Retina (tissue), 1 donor: ENCODE measurements around the gene SPART.

Source experiments
- DNase-seq: peaks from one replicate; pipeline ENCODE4 v3.0.0-alpha.2; 2016

The SPART gene

GRCh38 chr13:36346222-36347083 lies at the start of gene SPART:
Gene SPART, minus strand, starts transcription at chr13:36346394. Its CDS starts 10,564 bp downstream, at chr13:36335830.
- DNase-seq: peak; percentile 96

- DNase-seq: no peak
Observed at GRCh38 chr13:36395280-36395679, 49.1 kb upstream of the SPART start.

DNA sequence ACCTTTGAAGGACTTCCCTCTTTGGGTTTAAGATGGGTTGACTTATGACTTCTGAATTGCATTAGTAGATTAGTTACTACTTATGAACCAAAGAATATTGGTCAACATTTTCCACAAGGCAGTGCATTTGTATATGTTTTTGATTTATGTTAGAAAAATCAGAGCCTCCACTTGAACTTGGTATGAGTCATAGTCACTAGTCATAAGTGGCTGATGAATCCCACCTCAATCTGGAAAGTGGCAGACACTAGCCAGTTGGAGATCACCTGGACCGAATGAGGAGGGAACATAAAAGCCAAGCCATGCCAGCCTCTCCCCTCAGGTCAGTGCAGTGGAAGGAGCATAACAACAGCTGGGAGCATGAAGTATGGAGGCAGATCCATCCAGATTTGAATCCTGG lies 39.3 kb upstream of the SPART start:
- DNase-seq: no peak

DNA sequence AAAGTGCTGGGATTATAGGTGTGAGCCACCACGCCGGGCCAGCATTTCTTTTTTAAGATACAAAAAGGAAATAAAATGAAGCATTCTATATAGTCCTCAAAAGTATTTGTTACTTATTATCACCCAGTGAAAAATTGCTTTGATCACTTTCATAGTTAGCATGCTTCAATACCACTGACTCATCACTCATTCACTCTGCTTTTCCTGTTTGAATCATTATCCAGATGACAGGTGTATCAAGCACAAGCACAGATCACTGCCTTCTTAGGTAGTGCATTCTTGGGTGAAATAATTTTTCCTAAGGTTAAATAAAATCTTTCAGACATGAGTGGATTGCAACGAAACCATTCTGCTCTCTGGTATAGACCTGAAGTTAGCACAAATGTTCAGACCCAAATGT lies 35.8 kb upstream of the SPART start:
- no peak for DNase-seq

DNA sequence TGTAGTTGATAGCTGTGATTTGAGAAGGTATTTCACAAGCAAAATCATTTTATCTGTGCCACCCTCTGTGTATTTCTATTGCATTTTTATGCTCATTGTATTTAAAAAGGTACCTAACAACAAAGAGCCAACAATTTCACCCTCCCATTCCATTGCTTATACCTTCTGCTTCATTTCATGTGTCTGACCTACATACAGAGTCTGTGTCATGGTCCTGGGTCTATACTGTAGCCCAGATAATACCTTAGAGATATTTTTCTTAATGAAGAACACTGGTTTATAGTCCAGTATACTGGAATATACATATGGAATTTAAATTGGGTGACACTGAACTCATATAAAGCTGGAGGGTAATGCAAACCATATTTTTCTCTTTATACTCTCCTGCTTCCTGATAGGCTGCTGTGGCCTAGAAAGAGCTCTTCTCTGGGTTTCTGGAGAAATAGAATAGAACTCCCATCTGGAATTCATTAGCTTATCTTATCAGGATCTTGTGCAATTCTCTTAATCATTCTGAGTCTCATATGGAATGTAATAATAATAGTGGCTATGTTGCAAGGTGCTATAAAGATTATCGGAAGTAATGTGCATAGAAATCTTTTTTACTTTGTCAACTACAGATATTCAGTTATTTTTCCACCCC lies 31.8 kb upstream of the SPART start:
- DNase-seq: peak; percentile 5

GRCh38 chr13:36374063-36374462 lies 27.9 kb upstream of the SPART start:
- no peak for DNase-seq

- no peak for DNase-seq
Observed at GRCh38 chr13:36371185-36371584, 25.0 kb upstream of the SPART start.

DNA sequence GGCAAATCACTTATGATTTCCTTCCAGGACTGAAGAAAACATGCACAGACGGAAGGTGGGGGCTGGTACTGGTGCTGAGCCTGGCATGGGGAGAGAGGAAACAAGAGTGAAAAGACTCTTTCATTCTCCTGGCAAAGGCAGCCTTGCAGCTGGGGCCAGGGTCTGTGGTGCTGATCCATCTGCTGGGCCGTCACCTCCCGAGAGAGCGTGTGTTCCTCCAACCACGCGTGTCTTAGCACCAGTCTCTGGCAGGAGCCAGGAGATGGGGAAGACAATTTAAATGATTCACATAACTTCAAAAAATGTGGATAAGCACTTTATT lies 23.9 kb upstream of the SPART start:
- no peak for DNase-seq

DNA sequence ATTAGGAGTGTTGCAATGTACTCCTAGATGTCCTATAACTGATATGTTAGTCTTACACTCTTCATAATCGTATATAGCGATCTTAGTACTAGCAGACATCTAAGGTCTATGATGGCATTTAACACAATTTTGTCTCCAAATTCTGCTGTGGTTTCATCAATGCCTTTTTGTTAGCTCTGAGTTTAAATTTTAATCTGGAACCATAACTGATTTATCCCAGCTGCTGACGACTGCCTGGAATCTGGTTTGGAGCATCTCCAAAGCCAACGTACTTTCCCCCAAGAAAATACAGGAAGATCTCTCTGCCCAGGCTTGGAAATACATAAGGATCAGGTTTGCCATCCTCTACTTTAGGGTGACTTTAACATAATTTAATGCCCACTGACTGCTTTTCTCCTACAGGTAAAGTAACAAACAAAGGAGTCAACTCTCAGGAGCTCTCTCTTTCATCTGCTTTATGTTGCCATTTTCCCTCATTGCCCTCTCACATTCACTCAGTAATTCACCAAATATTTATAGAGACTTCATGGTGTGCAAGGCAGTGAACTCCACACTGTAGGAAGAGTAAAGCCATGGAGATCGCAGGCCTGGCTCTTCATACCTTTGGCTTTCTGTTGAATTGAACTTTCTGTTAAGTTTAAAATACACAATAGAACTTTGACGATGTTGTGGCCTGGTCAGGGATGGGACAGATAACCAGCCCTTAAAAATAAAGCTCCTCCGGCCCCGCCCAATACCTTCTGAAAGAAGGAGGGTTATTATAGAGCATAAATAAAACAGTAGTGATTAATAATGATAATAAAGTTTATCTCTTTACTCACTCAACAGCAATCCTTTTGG lies 23.3 kb upstream of the SPART start:
- no peak for DNase-seq

DNA sequence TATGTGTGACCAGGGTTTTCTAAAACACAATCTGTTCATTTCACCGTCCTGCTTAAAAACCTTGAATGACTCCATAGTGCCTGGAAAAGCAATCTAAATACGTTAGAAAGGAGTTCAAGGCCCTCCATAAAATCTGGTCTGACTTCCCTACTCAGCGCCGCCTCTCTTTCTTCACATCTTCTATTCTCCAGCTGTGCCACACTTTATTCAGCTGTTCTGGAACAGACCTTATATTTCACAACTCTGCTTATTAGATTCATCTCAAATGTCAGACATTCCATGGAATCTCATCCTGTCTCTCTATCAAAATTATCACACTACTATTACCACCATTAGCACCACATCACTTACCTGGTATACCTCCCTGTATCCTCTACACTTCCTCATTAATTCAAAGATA lies 19.8 kb upstream of the SPART start:
- DNase-seq: no peak

- DNase-seq: no peak
Observed at GRCh38 chr13:36363366-36363863, 17.2 kb upstream of the SPART start.

DNA sequence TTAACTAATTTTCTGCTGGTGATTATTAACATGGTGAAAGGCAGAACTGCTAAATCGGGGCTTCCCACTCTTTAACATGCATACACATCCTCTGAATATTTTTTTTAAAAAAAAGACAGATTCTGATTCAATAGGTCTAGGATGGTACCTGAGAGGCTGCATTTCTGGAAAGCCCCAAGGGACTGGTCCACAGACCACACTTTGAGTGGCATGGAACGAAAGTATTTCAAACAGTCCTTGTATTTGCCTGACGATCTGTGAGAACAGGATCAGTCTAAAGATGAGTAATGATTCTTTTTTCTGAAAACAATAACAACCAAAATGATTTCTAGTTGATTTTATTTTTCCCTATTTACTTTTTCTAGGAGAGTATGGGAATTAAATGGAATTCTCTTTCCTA lies 16.7 kb upstream of the SPART start:
- no peak for DNase-seq

DNA sequence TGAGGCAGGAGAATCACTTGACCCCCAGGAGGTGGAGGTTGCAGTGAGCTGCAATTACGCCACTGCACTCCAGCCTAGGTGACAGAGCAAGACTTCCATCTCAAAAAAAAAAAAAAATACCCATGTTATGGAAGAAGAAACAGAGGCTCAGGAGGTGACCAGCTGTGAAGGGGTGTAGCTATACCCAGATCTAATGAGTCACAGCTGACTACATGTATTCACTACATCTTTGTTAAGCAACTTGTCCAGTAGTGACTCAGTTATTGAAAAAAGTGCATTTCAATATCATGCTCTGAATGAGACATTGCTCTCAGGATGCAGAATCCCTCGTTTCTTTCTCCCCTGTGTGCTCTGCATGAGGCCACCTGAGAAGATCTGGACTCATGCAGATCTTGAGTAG lies 16.1 kb upstream of the SPART start:
- no peak for DNase-seq

DNA sequence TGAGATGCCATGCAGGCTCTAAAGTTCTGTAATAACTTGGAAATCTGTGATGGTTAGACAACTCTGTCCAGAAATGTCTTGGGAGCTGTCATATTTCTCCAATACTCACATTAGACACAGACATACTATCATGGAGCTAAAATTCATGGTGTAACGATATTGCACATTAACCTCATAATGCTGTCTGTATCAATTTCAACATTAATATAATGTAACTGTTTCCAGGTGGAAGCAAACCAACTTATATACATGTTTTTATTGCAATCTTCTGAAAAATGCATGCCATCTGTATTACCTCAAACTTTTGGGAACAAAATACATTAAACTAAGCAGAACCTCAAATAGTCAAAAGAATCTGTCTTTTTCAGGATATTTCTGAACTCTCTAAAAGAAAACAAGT lies 14.7 kb upstream of the SPART start:
- no peak for DNase-seq

DNA sequence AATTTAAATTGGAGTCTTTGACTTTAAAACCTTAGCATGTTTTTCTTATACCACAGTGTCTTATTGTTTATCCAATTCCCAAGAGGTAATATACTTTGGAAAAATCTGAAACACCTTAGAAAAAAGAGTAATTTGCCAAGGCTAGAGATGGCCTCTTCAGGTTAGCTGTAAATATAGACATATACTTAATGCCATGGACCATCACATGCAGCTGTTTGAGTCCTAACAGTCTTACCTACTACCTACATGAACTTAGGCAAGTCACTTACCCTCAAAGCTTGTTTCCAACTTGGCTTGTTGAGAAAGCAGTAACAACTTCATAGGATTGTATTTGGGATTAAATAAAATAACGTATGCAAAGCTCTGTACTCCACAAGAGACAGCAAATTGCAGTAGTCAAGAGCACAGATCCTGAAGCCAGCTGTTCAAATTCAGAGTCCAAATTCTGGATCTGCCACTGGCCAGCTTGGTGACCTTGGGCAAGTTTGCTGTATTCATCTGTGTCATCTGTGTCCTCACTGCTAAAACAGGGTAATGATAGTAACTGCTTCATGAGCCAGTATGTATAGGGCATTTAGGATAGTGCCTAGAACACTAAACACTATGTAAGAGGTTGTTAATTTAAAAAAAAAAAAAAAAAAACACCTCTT lies 13.2 kb upstream of the SPART start:
- no peak for DNase-seq

- DNase-seq: no peak
Observed at GRCh38 chr13:36358175-36358718, 12.1 kb upstream of the SPART start.

- no peak for DNase-seq
Observed at GRCh38 chr13:36357692-36358091, 11.5 kb upstream of the SPART start.

- DNase-seq: no peak
Observed at GRCh38 chr13:36357231-36357630, 11.0 kb upstream of the SPART start.

- no peak for DNase-seq
Observed at GRCh38 chr13:36356058-36356457, 9.9 kb upstream of the SPART start.

DNA sequence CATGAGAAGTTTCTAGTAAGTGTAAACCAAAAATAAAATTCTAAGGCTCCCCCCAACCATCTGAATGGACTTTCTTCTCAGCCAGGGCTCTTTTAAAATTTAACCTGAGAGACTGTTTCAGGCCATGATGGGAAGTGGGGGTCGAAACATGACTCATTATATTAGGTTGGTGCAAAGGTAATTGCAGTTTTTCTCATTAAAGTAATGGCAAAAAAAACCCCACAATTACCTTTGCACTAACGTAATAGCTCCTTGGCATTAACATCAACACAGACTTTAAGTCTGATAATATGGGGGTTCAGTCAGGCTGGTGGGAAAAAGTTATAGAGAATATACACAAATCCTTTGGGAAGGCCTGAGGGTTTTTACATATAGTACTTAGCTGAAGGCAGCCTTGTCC lies 9.4 kb upstream of the SPART start:
- DNase-seq: no peak

DNA sequence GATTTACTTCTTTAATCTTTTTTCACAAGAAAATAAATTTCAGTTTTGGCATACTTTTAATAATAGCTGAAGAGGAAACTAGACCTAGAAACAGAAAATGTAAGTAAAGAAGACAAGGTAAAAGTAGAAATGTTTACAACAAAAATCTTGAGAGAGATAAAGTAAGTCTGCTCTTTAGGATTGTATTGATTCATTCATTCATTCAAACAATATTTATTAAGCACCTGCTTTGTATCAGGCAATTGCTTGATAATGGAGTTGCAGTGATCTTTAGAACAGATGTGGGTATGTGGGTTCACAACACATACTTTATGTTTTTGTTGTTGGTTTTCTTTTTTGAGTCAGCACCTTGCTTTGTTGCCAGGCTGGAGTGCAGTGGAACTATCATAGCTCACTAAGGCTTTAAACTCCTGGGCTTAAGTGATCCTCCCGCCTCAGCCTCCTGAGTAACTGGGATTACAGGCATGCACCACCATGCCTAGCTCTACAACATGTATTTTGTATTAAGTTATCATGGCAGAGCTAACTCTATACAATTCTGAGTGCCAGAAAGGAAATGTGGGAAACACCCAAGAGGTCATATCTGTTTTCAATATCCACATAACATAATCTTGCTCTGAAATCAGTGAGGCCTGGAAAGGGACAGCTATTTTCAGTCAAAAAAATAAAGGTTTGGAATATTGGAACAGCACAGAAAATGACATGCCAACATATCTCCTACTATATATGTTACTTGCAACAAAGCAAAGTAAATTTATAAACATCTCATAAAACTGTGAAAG lies 8.8 kb upstream of the SPART start:
- DNase-seq: no peak

- DNase-seq: no peak
Observed at GRCh38 chr13:36353001-36353400, 6.8 kb upstream of the SPART start.
